Renal cortical epithelial cell (primary cell): ENCODE measurements around the gene TRIM29. TPM values are rescaled to one million over a fixed set of nuclear protein-coding genes. Genes with fewer than 3 reads are reported as not detected.
"Not testable (repeated sequence)": the region's sequence is repeated elsewhere in the genome, so short reads cannot be mapped to it uniquely, and the experiment has no call there.

ENCODE experiments used
- DNase-seq: peaks from one replicate; pipeline ENCODE4 v3.0.0-alpha.2; 2011; ENCODE audit warnings: low read depth
- total RNA-seq: library from RNA; depleted of rRNA; stranded (reverse); fragments of >200 nt; gene quantifications from 2 replicates; pipeline ENCODE4 v1.2.3, GENCODE V29; 2014

Gene TRIM29
- 0.69 and 2.4 TPM in 2 replicates for total RNA-seq

GRCh38 chr11:120137611-120138521 lies at the start of gene TRIM29:
TSS of gene TRIM29 (minus strand) at chr11:120138113. CDS start at chr11:120138031, 82 bp downstream.
- DNase-seq, result peak; percentile 15

GRCh38 chr11:120186774-120187591 lies 49.1 kb upstream of the TRIM29 start:
- peak; percentile 72 for DNase-seq

GRCh38 chr11:120186456-120186773 lies 48.5 kb upstream of the TRIM29 start:
- no peak for DNase-seq

- no peak for DNase-seq
Measured at GRCh38 chr11:120185706-120186455, 48.0 kb upstream of the TRIM29 start.

GRCh38 chr11:120184946-120185705 lies 47.2 kb upstream of the TRIM29 start:
- peak; percentile 87 for DNase-seq

GRCh38 chr11:120184371-120184945 lies 46.5 kb upstream of the TRIM29 start:
- no peak for DNase-seq

- DNase-seq, result no peak
Measured at GRCh38 chr11:120183701-120184141, 45.8 kb upstream of the TRIM29 start.

- peak; percentile 27 for DNase-seq
Measured at GRCh38 chr11:120182790-120183491, 45.0 kb upstream of the TRIM29 start.

GRCh38 chr11:120182372-120182771 lies 44.5 kb upstream of the TRIM29 start:
- peak; percentile 57 for DNase-seq

GRCh38 chr11:120181376-120181975 lies 43.6 kb upstream of the TRIM29 start:
- no peak for DNase-seq

GRCh38 chr11:120180551-120181232 lies 42.8 kb upstream of the TRIM29 start:
- DNase-seq, result peak; percentile 65

- not testable (repeated sequence) for DNase-seq
Measured at GRCh38 chr11:120180063-120180462, 42.1 kb upstream of the TRIM29 start.

GRCh38 chr11:120179057-120179672 lies 41.3 kb upstream of the TRIM29 start:
- DNase-seq, result no peak

GRCh38 chr11:120178561-120179056 lies 40.7 kb upstream of the TRIM29 start:
- DNase-seq, result no peak

- DNase-seq, result no peak
Measured at GRCh38 chr11:120174866-120175265, 37.0 kb upstream of the TRIM29 start.

GRCh38 chr11:120173807-120174206 lies 35.9 kb upstream of the TRIM29 start:
- no peak for DNase-seq

- DNase-seq, result no peak
Measured at GRCh38 chr11:120173019-120173705, 35.2 kb upstream of the TRIM29 start.
